Activated naive CD4-positive, alpha-beta T cell treated with anti-CD3 and anti-CD28 coated beads for 36 hours (primary cell): Measurements from ENCODE around the gene YTHDF1. TPM values are rescaled to one million over a fixed set of nuclear protein-coding genes. Genes with fewer than 3 reads are reported as not detected.

Experiments used
- CTCF ChIA-PET: fragments of 350-600 bp; sonication (Branson Sonifier 250); formaldehyde crosslinking; loops from one replicate; lab custom pipeline; 2021; ENCODE audit warnings: antibody characterized with exemption; lab: Charles Lee
- DNase-seq: peaks from one replicate; pipeline ENCODE4 v3.0.0-alpha.2; 2020
- H3K27ac Mint-ChIP-seq: one replicate; pipeline ENCODE4 v1.8.0; 2021; ENCODE audit warnings: mild to moderate bottlenecking, mixed read lengths
- H3K27me3 Mint-ChIP-seq: one replicate; pipeline ENCODE4 v1.8.0; 2021; ENCODE audit warnings: low read depth, mixed read lengths
- H3K36me3 Mint-ChIP-seq: one replicate; pipeline ENCODE4 v1.8.0; 2021; ENCODE audit warnings: low read depth, mixed read lengths
- H3K4me1 Mint-ChIP-seq: one replicate; pipeline ENCODE4 v1.8.0; 2021; ENCODE audit warnings: low read depth, mixed read lengths
- H3K4me3 Mint-ChIP-seq: one replicate; pipeline ENCODE4 v1.8.0; 2021; ENCODE audit warnings: mild to moderate bottlenecking, moderate library complexity, mixed read lengths
- H3K9me3 Mint-ChIP-seq: one replicate; pipeline ENCODE4 v1.8.0; 2021; ENCODE audit warnings: mixed read lengths
- intact Hi-C: fragments of 100-400 bp; cut with micrococcal nuclease; formaldehyde crosslinking; loops from one replicate; pipeline ENCODE4 v1.15.1; 2023
- microRNA-seq: library from miRNA; unstranded; fragments of <30 nt; microRNA quantifications from one replicate; pipeline ENCODE4 v1.2.0, GENCODE V29; 2022; ENCODE audit warnings: borderline microRNAs expressed, borderline replicate concordance
- total RNA-seq, 2 experiments: library from RNA; stranded (reverse); gene quantifications; one replicate each; pipeline ENCODE4 v1.2.3, GENCODE V29; 2021

YTHDF1 gene
- total RNA-seq, 2 experiments from 2014 or later: 27.6 to 27.8 TPM

DNA sequence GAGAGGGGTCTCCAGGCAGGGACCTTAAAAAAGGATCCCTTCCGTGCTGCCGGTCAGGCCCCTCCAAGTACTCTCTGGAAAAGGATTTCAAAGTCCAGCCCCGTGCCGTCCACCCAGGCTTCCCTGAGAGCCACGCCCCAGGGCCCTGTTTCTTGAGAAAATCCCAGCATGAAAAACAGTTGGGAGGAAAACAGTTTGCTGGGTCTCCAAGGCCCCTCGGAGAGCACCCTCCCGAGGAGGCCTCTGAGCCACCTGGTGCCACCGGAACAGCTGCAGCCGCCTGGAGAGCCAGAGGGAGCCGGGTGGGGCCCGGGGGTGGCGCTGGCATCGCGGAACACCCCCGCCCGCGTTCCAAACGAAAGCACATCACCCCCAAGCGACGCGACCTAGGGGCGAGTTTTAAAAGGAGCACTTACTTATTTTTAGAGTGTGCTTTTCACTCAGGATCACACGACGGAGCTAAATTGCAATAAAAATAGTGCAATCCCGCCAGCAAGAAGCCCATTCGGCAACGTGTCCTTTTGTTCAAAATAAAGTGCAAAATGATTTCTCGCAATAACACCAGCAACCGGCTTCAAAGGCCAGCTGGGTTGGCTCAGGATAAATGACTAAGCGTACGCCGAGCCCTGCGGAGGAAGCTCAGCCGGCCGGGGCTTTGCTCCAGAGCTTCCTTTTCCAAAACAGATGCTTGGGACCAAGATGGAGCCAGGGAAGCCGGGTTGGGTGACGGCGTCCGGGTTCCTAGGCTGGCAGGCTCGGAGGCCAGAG lies 64.2 kb downstream of the YTHDF1 start:
- no peaks in the 10 kb centered on the region for H3K4me1 Mint-ChIP-seq
- peaks cover 18% of the 10 kb centered on the region for H3K27me3 Mint-ChIP-seq
- CTCF ChIA-PET: no interaction called here
- no peak for DNase-seq
- peaks cover 10% of the 10 kb centered on the region for H3K9me3 Mint-ChIP-seq
- no peaks in the 10 kb centered on the region for H3K36me3 Mint-ChIP-seq
- no peak overlapping the region for H3K4me3 Mint-ChIP-seq
- intact Hi-C loops: no loop called here
- no peak overlapping the region for H3K27ac Mint-ChIP-seq

DNA sequence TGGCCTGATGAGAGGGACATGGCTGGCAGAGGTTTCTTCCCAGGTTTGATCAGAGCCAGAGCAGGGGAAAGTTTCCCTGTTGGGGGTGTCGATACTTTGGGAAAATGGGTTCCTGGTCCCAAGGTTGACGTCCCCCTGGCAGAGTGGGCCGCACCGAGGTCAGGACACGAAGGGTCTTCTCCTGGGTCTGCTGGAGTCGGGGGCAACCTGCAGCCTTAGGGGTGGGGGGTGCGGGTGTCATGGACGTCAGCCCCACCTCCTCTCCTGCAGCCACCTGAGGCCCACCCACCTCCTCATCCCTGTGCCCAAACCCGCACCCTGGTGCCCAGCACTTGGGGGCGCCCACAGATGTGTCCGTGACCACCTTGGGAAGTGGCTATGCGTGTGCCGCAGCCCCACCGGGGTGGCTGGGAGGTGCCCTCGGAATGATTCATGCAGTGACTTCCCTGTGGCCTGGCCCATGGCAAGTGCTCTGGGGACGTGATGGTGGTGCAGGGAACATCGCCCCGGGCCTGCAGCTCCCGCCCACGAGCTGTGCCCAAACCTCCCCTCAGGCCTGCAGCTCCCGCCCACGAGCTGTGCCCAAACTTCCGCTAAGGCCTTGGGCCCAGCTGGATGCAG lies 64.9 kb downstream of the YTHDF1 start:
- H3K4me3 Mint-ChIP-seq: no peak overlapping the region
- H3K4me1 Mint-ChIP-seq: no peaks in the 10 kb centered on the region
- H3K27ac Mint-ChIP-seq: no peak overlapping the region
- no peaks in the 10 kb centered on the region for H3K36me3 Mint-ChIP-seq
- CTCF ChIA-PET: no interaction called here
- intact Hi-C loops: no loop called here
- DNase-seq: no peak
- peaks cover 10% of the 10 kb centered on the region for H3K9me3 Mint-ChIP-seq
- peaks cover 20% of the 10 kb centered on the region for H3K27me3 Mint-ChIP-seq

DNA sequence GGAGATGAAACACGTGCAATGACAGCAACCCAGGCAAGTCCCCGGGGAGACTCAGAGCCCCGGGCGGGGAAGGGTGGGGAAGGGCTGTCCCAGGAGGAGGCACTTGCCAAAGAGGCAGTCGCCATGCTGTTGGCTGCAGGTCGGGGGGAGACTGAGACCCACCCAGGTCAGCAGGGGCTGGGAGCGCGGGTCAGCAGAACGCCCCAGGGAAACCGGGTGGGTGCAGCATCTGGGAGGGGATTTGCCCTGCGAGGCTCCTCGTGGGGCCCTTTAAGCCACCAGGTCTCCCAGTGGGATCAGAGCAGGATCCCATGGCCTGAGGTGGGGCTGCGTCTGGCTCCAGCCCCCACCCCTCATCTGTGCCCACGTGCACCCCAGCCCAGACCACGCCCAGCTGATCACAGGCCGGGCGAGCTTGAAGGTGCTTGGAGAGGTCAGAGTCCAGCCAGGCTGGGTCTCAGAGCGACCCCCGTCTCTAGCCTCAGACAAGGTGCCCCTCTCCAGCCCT lies 65.5 kb downstream of the YTHDF1 start:
- peaks cover 20% of the 10 kb centered on the region for H3K27me3 Mint-ChIP-seq
- peaks cover 10% of the 10 kb centered on the region for H3K9me3 Mint-ChIP-seq
- H3K4me1 Mint-ChIP-seq: no peaks in the 10 kb centered on the region
- no peak overlapping the region for H3K4me3 Mint-ChIP-seq
- H3K36me3 Mint-ChIP-seq: no peaks in the 10 kb centered on the region
- H3K27ac Mint-ChIP-seq: no peak overlapping the region
- CTCF ChIA-PET: interaction anchor here (1.0 kb wide), 1 partner anchor 32 kb away, joined by 3 read pairs; no protein-coding TSS in a partner anchor
- DNase-seq: no peak
- intact Hi-C loops: no loop called here

DNA sequence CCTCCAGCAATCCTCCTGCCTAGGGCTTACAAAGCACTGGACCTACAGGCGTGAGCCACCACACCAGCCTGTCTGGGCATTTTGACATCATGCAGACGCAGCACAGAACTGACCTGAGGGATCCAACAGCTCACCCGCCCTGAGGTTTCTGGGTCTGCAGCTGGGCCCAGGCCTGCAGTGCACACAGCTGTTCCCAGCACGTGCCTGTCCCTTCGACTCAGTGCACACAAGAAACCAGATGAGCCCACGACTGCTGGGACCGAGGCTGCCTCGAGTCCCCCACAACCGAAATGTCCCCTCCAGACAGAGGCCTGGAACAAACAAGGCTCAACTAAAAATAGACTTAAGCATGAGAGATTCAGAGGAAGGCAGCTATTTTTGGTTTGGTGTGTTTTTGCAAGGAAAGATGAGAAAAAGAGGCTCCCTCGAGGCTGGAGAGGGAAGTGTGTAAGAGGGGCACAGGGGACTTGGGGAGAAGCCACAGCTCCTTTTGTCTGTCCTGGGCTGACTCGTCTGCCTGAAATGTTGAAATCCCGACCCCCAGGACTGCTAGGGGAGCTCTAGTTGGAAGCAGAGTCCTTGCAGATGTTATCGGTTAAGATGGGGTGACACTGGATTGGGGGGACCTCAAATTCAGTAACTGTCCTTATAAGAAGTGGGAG lies 66.3 kb downstream of the YTHDF1 start:
- DNase-seq: no peak
- Mint-ChIP-seq H3K4me3 (no peak overlapping the region), H3K4me1 (no peaks in the 10 kb centered on the region), H3K27me3 (peaks cover 21% of the 10 kb centered on the region), H3K9me3 (peaks cover 10% of the 10 kb centered on the region), H3K27ac (no peak overlapping the region), H3K36me3 (no peaks in the 10 kb centered on the region)
- CTCF ChIA-PET: interaction anchor here (1.0 kb wide), 1 partner anchor 33 kb away, joined by 3 read pairs; no protein-coding TSS in a partner anchor
- intact Hi-C loops: no loop called here

DNA sequence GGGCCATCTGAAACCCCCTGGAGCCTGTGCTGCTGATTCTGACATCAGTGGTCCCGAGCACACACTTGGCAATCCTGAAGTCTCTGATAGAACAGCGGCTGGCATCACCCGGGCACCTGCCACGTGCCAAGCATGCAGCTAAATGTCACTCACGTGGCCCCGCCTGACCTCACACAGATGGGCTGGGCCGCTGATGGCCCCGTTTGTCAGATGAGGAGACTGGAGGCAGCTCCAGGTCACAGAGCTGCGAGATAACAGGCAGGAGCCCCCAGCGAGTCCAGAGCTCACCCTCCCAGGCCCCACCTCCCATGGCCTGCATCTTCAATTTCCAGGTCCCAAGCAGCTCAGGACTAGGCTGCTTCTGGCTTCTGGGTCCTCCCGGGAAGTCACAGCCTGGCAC lies 67.2 kb downstream of the YTHDF1 start:
- H3K36me3 Mint-ChIP-seq: no peaks in the 10 kb centered on the region
- CTCF ChIA-PET: no interaction called here
- intact Hi-C loops: no loop called here
- H3K27ac Mint-ChIP-seq: no peak overlapping the region
- H3K4me1 Mint-ChIP-seq: no peaks in the 10 kb centered on the region
- peaks cover 18% of the 10 kb centered on the region for H3K27me3 Mint-ChIP-seq
- DNase-seq: no peak
- H3K9me3 Mint-ChIP-seq: peaks cover 10% of the 10 kb centered on the region
- H3K4me3 Mint-ChIP-seq: no peak overlapping the region

DNA sequence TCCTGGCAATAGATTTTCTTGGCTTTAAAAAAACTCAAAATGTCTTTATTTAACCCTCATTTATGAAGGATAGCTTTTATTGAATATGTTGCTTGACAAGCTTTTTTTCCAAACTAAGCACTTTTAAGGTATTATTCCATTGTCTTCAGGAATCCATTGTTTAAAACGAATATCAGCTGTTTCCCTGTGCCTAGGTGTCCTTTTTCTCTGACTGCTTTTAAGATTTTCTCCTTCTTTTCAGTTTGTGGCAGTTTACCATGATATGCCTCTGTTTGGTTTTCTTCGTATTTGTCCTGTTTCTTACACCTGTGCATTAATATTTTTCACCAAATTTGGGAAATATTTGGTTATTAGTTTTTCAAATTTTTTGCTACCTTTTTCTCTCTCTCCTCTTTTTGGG lies 68.4 kb downstream of the YTHDF1 start:
- intact Hi-C loops: no loop called here
- Mint-ChIP-seq H3K27me3 (peaks cover 15% of the 10 kb centered on the region), H3K4me3 (no peak overlapping the region), H3K9me3 (peaks cover 10% of the 10 kb centered on the region), H3K4me1 (no peaks in the 10 kb centered on the region), H3K27ac (no peak overlapping the region), H3K36me3 (no peaks in the 10 kb centered on the region)
- CTCF ChIA-PET: no interaction called here
- DNase-seq: no peak

Small RNA genes lying within 50 kb of the gene (microRNA-seq; reads per million reads assigned to microRNA genes)
- gene MIR124-3: not detected
- gene MIR3196: not detected

Other genes with a start within 250 kb of the YTHDF1 start
- not detected for gene BHLHE23, start 209.2 kb downstream of the YTHDF1 start, total RNA-seq
- not detected for gene BIRC7, start 19.8 kb upstream of the YTHDF1 start, total RNA-seq
- gene NKAIN4, start 38.3 kb upstream of the YTHDF1 start, total RNA-seq: not detected
- 10 to 100 TPM; 82.4 to 89.4 TPM for gene ARFGAP1, start 56.7 kb upstream of the YTHDF1 start, total RNA-seq
- under 1 TPM in 1 of 2 experiments, not detected in 1; 0.05 TPM for gene COL20A1, start 77.1 kb upstream of the YTHDF1 start, total RNA-seq
- not detected for gene CHRNA4, start 145.2 kb upstream of the YTHDF1 start, total RNA-seq